ENCODE results near the gene YWHAE. TPM values are rescaled to one million over a fixed set of nuclear protein-coding genes. Genes with fewer than 3 reads are reported as not detected.
"Not testable (repeated sequence)": the region's sequence is repeated elsewhere in the genome, so short reads cannot be mapped to it uniquely, and the experiment has no call there.

The YWHAE gene
- total RNA-seq, 1 donor from 2014 or later = 302 TPM

DNA sequence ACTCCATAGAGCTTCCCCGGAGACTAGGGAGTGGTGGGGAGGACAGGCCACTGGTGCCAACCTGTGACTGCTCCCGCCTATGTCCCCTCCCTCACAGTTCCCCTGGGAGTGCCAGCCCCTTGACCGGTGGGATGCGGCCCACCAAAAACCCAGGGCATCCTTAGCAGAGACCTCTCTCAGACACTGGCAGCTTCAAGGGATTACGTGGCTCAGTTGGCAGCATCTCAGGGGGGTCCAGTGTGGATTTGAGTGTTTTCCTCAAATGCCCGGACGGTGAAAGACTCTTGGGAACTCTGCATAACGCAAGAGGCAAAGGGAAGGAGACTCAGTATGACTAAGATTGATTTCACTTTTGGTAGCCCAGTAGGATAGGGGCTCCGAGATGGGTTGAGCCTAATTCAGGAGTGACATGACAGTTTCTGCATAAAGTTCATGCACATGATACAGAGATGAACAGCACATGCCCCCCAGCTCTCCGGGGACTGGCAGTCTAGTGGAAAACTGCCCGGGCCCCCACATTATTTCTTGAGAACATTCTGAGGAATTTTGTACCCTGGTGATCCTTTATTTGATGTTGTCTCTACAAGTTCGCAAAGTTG lies 70.2 kb downstream of the YWHAE start:
- DNase-seq (ENCODE audit: low read depth in 2 of 2) = no peak

DNA sequence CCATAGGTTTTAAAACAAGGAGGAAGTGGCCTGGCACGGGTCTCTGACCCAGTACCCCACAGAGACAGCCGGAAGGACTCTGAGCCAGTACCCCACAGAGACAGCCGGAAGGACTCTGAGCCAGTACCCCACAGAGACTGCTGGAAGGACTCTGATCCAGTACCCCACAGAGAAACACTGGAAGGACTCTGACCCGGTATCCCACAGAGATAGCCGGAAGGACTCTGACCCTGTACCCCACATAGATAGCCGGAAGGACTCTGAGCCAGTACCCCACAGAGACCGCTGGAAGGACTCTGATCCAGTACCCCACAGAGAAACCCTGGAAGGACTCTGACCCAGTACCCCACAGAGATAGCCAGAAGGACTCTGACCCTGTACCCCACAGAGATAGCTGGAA lies 71.6 kb downstream of the YWHAE start:
- DNase-seq (ENCODE audit: low read depth in 2 of 2) = no peak

DNA sequence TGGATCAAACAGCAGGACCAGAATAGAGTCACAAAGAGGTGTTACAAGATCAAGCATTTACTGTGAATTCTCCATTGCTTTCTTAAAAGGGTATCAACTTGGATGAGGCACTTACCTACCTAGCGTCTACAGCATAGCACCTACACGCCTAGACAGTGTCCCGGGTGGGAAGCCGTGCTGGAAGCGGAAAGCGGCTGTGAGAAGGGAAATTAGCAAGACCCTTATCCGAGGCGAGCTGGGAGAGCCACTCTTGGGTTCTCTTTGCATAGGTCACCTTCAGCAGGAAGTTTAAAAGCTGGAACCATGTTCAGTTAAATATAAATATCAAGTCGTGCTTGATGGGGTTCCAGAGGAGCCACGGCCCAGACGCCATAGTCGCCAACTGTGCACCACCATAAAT lies 74.3 kb downstream of the YWHAE start:
- no peak for DNase-seq (ENCODE audit: low read depth in 2 of 2)

DNA sequence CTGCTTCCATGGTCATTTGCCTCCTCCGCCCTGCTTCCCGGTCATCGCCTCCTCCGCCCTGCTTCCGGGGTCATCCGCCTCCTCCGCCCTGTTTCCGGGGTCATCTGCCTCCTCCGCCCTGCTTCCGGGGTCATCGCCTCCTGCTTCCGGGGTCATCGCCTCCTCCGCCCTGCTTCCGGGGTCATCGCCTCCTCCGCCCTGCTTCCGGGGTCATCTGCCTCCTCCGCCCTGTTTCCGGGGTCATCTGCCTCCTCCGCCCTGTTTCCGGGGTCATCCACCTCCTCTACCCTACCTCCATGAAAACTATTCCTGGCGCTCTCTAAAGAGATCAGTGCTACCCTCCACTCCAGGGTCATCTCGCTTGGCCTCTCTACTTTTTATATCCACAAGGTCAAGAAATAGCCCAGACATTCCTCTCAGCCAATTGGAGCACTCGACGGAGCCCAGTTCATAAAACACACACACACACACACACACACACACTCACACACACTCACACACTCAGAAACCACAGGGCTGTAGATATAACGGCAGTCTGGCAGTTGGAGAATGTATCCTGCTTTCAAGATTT lies 75.7 kb downstream of the YWHAE start:
- DNase-seq (ENCODE audit: low read depth in 2 of 2) = no peak

DNA sequence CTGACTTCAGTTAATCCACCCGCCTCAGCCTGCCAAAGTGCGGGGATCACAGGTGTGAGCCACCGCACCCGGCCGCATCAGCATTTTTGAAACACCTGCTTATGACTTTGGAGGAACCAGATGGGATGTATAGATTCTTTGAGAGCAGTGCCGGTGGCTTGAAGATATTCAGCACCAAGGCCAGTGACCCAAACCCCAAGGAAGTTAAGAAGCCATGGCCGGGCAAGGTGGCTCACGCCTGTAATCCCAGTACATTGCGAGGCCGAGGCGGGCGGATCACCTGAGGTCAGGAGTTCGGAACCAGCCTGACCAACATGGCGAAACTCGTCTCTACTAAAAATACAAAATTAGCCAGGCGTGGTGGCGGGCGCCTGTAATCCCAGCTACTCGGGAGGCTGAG lies 76.7 kb downstream of the YWHAE start:
- no peak for DNase-seq (ENCODE audit: low read depth in 2 of 2)

DNA sequence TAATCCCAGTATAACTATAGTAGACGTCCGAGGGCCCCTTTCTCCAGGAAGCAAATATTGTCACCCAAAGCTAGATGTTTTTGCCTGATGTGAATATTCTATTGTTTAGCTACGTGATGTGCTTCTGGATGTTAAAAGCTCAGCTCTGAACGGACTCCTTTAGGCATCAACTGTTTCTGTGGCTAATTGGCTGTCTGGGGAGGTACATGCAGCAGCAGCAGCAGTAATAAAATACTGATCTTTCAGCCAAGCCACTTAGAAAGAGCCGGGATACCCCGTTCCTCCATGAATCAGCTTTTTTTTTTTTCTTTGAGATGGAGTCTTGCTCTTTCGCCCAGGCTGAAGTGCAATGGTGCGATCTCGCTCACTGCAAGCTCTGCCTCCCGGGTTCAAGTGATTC lies 77.5 kb downstream of the YWHAE start:
- no peak for DNase-seq (ENCODE audit: low read depth in 2 of 2)

DNA sequence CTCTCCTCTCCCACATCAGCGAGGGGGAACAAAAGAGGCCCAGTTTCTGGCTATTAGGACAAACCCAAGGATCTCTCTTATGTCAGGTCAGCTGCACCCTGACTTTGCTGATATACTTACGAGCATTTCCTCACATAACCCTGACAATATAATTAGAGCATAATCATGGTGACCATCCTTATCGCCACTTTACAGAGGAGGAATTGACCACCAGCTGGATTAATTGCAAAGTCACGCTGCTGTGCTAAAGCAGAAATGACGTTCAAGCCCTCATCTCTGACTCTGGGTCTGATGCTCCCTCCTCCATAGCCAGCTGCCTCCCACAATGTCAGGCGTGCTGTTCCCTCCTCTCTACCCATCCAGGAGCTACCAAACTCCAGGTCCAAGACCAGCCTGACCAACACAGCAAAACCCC lies 78.0 kb downstream of the YWHAE start:
- no peak for DNase-seq (ENCODE audit: low read depth in 2 of 2)

DNA sequence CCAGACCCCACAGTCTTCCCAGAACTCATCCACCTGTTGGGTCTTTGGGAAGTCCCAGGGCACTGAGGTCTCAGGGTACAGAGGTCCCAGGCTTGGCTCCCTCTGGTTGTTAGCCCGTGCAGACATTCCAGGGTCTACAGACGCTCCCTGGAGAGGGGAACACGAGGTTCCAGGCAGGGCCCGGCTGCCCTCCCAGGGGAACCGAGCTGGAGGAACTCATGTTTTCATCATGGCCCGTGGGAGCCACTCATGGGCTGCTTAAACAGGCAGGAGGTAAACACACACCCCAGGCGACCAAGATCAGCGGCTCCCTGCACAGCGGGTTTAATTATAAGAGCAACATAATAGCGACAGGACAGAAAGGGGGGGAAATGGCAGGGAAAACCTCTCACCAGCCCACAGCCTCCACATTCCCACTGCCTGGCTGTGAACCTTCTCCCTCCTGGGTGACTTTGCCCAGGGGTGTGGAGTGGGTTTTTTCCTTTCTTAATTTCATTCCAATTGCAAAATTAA lies 84.1 kb downstream of the YWHAE start:
- DNase-seq (ENCODE audit: low read depth in 2 of 2) = no peak

DNA sequence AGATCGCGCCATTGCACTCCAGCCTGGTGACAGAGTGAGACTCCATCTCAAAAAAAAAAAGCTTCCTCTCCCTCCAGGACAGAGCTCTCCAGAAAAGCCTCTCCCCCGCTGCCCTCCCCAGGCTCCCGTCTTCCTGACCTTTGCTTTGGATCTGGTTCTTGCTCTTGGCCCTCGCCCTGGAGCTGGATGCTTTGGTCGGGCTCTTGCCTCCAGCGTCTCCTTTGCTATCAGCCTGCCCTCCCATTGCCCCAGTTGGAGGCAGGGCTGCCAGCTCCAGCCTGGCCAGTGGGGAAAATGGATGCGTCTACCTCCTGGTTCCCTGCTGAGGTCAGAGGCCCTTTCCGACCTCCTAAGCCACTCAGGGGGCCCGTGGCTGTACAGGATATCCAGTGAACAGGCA lies 84.6 kb downstream of the YWHAE start:
- no peak for DNase-seq (ENCODE audit: low read depth in 2 of 2)

DNA sequence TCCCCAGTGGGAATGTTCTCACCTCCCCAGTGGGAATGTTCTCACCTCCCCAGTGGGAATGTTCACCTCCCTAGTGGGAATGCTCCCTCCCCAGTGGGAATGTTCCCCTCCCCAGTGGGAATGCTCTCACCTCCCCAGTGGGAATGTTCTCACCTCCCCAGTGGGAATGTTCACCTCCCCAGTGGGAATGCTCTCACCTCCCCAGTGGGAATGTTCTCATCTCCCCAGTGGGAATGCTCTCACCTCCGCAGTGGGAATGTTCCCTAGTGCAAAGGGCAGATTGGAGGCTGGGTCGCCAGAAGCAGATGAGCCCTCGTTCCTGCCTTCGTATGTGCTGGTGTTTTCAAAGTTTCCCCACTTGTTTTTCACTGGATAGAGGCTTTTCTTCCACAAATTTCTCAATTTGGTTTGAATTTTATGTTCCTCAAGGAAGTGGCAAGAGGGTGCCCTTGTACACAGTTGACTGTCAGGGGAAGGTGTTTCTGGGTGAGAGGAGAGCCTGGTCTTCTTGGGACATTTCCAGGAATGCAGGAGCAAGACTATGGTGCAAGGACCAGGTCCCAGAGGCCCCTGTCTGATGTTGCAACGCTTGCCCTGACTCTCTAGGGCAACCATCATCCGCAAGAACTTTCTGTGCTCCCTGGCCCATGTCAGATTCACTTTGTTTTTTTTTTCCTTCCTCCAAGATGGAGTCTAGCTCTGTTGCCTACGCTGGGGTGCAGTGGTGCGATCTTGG lies 86.6 kb downstream of the YWHAE start:
- no peak for DNase-seq (ENCODE audit: low read depth in 2 of 2)

DNA sequence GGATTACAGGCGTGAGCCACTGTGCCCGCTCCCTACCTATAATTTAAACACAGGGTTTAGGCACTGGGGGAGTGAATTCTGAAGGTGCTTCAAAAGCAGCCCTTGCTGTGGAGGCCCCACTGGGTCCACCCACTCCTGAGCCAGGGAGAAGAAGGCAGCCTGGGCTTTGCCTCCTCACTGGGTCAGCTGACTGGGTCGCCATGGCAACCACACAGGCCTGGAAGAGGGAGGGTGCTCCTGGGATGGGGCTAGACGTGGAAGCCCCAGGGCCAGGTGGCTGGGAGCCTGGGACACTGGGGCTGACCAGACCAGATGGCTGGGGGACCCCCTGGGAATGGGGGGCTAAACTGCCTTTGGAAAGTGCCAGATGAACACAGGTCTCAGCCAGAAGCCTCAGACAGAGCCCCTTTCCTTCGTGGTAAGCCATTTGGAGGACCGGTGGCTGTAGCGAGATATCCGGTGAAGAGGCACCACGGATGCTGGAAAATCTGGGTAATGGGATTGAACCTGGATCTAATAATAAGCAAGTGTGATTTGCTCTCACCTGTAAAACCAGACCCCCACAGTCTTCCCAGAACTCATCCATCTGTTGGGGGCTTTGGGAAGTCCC lies 87.7 kb downstream of the YWHAE start:
- no peak for DNase-seq (ENCODE audit: low read depth in 2 of 2)

DNA sequence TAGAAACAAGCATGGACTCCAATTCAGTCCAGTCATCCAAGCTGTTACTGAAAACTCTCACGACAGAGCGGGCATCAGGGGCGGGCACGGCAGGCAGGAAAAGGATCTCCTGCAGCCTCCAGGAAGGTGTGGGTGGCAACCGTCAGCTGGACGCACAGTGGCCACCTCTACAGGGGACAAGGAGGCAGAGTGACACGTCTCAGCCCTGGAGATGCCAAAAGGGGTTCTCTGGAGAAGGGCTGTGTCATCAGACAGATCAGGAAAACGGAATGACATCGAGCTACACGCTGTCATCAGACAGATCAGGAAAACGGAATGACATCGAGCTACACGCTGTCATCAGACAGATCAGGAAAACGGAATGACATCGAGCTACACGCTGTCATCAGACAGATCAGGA lies 92.2 kb downstream of the YWHAE start:
- DNase-seq (ENCODE audit: low read depth in 2 of 2) = not testable (repeated sequence)

DNA sequence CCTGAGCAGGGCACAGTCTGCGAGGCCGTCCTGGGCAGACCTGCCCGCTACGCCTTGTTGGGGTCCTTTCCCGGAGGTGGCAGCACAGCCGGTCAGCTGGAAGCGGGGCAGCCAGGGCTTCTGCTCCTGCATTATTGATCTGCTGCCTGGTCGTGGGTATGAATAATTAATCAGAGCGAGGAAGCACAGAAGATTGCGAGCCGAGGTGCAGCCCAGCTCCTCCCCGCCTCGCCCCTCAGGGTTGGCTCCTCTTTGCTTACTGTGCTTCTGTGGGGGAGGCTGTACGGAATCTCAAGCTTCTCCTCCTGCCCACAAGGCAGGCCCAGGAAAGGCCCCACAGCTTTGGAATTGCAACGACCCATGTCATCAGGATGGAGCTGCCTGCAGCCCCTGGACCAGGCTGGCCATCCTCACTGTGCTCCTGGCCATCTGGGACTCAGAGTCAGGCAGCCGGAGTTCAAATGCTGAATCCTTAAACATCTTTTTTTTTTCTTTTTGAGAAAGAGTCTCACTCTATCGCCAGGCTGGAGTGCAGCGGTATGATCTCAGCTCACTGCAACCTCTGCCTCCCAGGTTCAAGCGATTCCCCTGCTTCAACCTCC lies 95.0 kb downstream of the YWHAE start:
- DNase-seq (ENCODE audit: low read depth in 2 of 2) = no peak

DNA sequence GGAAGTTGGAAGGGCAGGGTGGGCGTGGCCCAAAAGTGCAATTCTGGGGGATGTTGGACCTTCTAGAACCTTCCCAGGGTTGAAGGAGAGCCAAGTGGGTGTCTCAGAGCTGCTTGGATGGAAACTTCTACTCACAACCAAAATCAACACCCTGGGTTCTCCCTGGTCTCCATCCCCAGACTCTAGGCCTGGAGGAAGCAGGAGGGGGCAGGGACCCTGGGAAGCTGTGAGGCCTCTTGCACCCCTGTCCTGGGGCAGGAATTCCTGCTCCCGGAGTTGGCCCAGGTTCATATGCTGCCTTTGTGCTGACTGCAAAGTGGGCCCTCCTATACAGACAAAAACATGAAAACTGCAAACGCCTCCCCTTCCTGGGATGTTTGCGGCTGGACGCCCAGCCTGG lies 95.5 kb downstream of the YWHAE start:
- DNase-seq (ENCODE audit: low read depth in 2 of 2) = no peak

DNA sequence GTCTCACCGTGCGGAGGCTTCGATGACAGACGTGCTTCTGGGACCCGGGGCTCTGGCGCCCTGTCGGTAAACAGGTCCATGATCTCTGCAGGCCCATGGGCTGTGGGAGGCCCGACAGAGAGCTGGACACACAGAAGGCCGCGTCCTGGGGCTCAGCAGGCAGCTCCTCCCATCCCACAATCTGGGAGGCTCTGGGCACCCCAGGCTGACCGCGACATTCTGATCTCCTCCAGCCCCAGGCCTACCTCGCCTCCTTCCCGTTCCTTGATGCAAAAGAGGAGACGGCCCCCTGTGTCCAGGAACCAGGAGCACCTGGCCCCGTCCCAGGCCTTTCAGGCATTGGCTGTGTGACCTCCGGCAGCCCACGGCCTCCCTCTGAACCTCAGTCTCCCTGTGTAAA lies 97.3 kb downstream of the YWHAE start:
- DNase-seq (ENCODE audit: low read depth in 2 of 2) = no peak

DNA sequence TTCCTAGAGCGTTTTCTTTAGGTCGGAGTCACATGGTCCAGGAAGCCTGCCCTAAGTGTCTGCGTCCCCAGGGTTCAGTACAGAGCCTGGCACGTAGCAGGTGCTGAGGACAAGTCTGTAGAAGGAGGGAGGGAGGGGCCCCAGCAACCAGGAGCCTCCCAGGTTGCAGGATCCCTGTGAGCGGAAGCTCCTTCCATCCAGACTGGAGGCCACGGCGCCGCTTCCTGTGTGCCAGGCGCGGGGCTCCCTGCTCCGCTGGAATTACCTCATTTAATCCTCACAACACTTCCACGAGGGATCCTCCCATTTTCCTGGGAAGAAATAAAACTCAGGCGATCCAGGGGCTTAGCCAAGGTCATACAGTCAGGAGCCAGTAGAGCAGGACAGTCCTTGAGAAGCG lies 98.5 kb downstream of the YWHAE start:
- no peak for DNase-seq (ENCODE audit: low read depth in 2 of 2)

DNA sequence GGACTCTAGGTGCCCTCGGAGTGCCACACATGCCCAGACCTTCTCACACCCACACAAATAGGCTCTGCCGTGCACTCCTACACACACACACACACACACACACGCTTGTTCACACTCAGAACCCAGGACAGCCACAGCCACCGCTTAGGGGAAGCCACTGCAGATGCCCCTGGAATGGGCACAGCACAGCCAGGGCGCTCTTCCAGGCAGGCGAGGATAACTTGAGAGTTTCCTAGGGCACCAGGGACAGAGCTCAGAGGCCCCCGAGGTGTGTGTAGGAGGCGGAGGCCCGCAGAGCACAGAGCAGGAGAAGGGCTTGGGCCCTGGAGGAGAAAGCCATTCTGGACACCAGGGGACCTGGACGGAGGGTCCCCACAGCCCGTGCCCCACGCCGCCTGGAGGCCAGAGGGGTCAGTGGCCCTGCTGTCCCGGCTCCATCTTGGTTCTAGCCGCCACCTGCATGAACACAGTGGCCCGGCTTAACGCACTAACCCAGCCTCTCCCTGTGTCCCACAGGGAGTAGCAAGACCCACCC lies 99.6 kb downstream of the YWHAE start:
- DNase-seq (ENCODE audit: low read depth in 2 of 2) = no peak

DNA sequence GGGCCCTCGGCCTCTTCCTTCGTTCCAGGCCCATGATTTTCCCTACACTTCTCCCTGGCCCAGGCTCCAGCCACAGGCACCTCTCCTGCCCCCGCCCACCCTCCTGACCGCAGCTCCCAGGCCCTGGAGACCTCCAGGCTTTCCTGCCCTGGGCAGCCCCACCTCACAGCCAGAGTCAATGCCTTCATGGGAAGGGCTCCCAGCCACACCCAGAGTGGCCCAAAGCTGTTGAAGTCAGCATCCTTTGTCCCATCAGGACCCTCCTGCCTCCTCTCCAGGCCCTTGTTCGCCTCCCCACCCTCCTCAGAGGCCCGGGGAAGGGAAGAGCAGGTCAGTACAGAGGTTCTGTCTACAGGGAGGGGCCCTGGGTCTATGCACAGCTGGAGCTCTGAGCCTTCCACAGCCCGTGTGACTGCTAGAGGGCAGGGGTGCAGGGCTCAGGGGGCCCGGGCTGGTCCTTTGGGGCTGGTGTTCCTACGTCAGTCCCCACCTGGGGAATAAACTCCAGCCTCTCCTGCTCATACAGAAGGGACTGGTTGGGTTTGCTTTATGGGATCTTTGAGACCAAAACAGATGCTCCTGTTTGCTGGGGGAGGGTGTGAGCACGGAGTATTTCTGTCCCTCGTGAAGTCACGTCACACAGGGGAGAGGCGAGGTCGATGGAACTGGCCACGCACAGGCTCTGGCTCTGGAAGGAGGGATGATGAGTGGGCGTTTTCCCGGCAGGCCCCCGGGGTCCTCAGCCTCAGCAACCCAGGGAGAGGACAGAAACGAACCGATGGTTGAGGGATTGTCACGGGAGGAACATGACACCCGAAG lies 100.3 kb downstream of the YWHAE start:
- DNase-seq (ENCODE audit: low read depth in 2 of 2) = no peak

DNA sequence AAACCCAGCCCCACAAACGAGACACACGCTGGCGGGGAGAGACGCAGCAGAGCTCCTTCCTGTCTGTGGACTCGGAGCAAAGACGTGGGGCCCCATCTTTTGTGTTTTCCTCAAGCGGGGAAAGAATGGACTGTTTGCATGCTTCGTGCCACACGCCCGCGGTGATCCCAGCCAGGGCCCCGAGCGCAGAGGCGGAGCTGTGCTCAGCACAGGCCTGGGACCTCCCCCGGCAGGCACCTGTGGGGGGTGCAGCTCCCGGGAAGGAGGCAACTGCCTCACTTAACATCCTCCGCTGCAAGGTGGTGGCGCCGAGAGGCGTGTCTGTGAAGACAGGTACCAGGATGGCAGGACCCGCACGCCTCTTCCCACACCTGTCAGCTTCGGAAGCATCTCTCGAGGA lies 101.4 kb downstream of the YWHAE start:
- no peak for DNase-seq (ENCODE audit: low read depth in 2 of 2)

Data from lung microvascular endothelial cell (primary cell).